GM19043 (cell line): ENCODE data around the gene GINS3.

ENCODE experiments used
- ATAC-seq: cut with Tn5 transposase; IDR thresholded peaks from one replicate; pipeline ENCODE4 v1.9.1; 2021; ENCODE audit warnings: low read depth; ENCODE audit not compliant: unreplicated experiment

The GINS3 gene

GRCh38 chr16:58421529-58421928 is 29.3 kb downstream of the GINS3 start:
- ATAC-seq: no peak

GRCh38 chr16:58422809-58423208 is 30.5 kb downstream of the GINS3 start:
- no peak for ATAC-seq

- no peak for ATAC-seq
Observed at GRCh38 chr16:58425245-58425644, 33.0 kb downstream of the GINS3 start.

- peak; percentile 92 for ATAC-seq
Observed at GRCh38 chr16:58425756-58426494, 33.7 kb downstream of the GINS3 start.

- ATAC-seq: no peak
Observed at GRCh38 chr16:58426966-58427365, 34.7 kb downstream of the GINS3 start.

- ATAC-seq: no peak
Observed at GRCh38 chr16:58428621-58429542, 36.6 kb downstream of the GINS3 start.

GRCh38 chr16:58430718-58431117 is 38.4 kb downstream of the GINS3 start:
- no peak for ATAC-seq

GRCh38 chr16:58433569-58433951 is 41.3 kb downstream of the GINS3 start:
- ATAC-seq: no peak

GRCh38 chr16:58435779-58436178 is 43.5 kb downstream of the GINS3 start:
- no peak for ATAC-seq

GRCh38 chr16:58440131-58440530 is 47.9 kb downstream of the GINS3 start:
- ATAC-seq: no peak

GRCh38 chr16:58442547-58442946 is 50.3 kb downstream of the GINS3 start:
- ATAC-seq: no peak

GRCh38 chr16:58443783-58444182 is 51.5 kb downstream of the GINS3 start:
- ATAC-seq: no peak

- no peak for ATAC-seq
Observed at GRCh38 chr16:58444265-58444664, 52.0 kb downstream of the GINS3 start.

- no peak for ATAC-seq
Observed at GRCh38 chr16:58448890-58449289, 56.6 kb downstream of the GINS3 start.

GRCh38 chr16:58449306-58449705 is 57.0 kb downstream of the GINS3 start:
- no peak for ATAC-seq

- no peak for ATAC-seq
Observed at GRCh38 chr16:58449768-58450167, 57.5 kb downstream of the GINS3 start.

GRCh38 chr16:58450590-58450989 is 58.3 kb downstream of the GINS3 start:
- no peak for ATAC-seq

- no peak for ATAC-seq
Observed at GRCh38 chr16:58451265-58451689, 59.0 kb downstream of the GINS3 start.

- ATAC-seq: no peak
Observed at GRCh38 chr16:58451945-58452401, 59.7 kb downstream of the GINS3 start.

- ATAC-seq: no peak
Observed at GRCh38 chr16:58452640-58453039, 60.4 kb downstream of the GINS3 start.

GRCh38 chr16:58454178-58454577 is 61.9 kb downstream of the GINS3 start:
- ATAC-seq: no peak

GRCh38 chr16:58454856-58455255 is 62.6 kb downstream of the GINS3 start:
- no peak for ATAC-seq
